GM23338 (cell line): ENCODE data around the gene COPS7B.

Experiments used
- CREB1 ChIP-seq: fragments of 250-450 bp; sonication (Bioruptor Pico); IDR thresholded peaks from 2 replicates; pipeline ENCODE4 v1.5.0; 2020; ENCODE audit warnings: low read depth, mild to moderate bottlenecking, moderate library complexity
- EZH2 ChIP-seq: fragments of 200-600 bp; sonication (generic); IDR thresholded peaks from one replicate; pipeline ENCODE4 v1.8.0; 2017; ENCODE audit warnings: antibody characterized with exemption, mild to moderate bottlenecking, low read depth; ENCODE audit not compliant: unreplicated experiment
- EZH2phosphoT487 ChIP-seq: fragments of 200-600 bp; sonication (generic); IDR thresholded peaks from one replicate; pipeline ENCODE4 v1.8.1; 2018; ENCODE audit warnings: antibody characterized with exemption; ENCODE audit not compliant: unreplicated experiment
- POLR2AphosphoS5 ChIP-seq: IDR thresholded peaks from 2 replicates; pipeline ENCODE4 v1.6.1; 2016; ENCODE audit warnings: antibody characterized with exemption, low read depth
- STAT1 ChIP-seq: IDR thresholded peaks from one replicate; pipeline ENCODE4 v1.6.1; 2016; ENCODE audit warnings: antibody characterized with exemption; ENCODE audit not compliant: unreplicated experiment
- ZNF114 ChIP-seq: fragments of 250-450 bp; sonication (Bioruptor Pico); IDR thresholded peaks from 2 replicates; pipeline ENCODE4 v1.5.0; 2020; ENCODE audit warnings: mild to moderate bottlenecking, moderate library complexity
- TF ChIP-seq, protein P1 (sequence below): IDR thresholded peaks from one replicate; pipeline ENCODE4 v1.6.1; 2018; ENCODE audit warnings: antibody characterized with exemption; ENCODE audit not compliant: unreplicated experiment
- TF ChIP-seq, protein P2 (sequence below), 2 experiments: fragments of 200-600 bp in 1 of 2; sonication (generic) in 1 of 2; conservative IDR thresholded peaks; 2 replicates each; pipeline versions ENCODE4 v1.5.1 to v1.6.1; 2016 to 2017; ENCODE audit warnings: antibody characterized with exemption in 2 of 2, low read depth in 2 of 2, mild to moderate bottlenecking in 2 of 2, moderate library complexity in 1 of 2

DNA sequence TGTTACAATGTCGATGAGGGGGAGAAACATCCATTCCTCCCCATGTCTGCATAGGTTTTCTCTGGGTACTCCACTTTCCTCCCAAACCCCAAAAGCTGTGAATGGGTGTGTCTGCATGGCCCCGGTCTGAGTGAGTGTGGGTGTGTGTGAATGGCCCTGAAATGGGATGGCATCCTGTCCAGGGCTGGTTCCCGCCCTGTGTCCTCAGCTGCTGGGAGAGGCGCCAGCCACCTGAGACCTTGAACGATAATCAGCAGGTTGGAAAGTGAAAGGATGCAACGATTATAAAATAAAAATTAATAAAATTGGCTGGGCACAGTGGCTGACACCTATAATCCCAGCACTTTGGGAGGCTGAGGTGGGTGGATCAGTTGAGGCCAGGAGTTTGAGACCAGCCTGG lies 70.7 kb downstream of the COPS7B start:
- TF ChIP-seq, protein P1, sequence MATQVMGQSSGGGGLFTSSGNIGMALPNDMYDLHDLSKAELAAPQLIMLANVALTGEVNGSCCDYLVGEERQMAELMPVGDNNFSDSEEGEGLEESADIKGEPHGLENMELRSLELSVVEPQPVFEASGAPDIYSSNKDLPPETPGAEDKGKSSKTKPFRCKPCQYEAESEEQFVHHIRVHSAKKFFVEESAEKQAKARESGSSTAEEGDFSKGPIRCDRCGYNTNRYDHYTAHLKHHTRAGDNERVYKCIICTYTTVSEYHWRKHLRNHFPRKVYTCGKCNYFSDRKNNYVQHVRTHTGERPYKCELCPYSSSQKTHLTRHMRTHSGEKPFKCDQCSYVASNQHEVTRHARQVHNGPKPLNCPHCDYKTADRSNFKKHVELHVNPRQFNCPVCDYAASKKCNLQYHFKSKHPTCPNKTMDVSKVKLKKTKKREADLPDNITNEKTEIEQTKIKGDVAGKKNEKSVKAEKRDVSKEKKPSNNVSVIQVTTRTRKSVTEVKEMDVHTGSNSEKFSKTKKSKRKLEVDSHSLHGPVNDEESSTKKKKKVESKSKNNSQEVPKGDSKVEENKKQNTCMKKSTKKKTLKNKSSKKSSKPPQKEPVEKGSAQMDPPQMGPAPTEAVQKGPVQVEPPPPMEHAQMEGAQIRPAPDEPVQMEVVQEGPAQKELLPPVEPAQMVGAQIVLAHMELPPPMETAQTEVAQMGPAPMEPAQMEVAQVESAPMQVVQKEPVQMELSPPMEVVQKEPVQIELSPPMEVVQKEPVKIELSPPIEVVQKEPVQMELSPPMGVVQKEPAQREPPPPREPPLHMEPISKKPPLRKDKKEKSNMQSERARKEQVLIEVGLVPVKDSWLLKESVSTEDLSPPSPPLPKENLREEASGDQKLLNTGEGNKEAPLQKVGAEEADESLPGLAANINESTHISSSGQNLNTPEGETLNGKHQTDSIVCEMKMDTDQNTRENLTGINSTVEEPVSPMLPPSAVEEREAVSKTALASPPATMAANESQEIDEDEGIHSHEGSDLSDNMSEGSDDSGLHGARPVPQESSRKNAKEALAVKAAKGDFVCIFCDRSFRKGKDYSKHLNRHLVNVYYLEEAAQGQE: no peak
- TF ChIP-seq, protein P2, sequence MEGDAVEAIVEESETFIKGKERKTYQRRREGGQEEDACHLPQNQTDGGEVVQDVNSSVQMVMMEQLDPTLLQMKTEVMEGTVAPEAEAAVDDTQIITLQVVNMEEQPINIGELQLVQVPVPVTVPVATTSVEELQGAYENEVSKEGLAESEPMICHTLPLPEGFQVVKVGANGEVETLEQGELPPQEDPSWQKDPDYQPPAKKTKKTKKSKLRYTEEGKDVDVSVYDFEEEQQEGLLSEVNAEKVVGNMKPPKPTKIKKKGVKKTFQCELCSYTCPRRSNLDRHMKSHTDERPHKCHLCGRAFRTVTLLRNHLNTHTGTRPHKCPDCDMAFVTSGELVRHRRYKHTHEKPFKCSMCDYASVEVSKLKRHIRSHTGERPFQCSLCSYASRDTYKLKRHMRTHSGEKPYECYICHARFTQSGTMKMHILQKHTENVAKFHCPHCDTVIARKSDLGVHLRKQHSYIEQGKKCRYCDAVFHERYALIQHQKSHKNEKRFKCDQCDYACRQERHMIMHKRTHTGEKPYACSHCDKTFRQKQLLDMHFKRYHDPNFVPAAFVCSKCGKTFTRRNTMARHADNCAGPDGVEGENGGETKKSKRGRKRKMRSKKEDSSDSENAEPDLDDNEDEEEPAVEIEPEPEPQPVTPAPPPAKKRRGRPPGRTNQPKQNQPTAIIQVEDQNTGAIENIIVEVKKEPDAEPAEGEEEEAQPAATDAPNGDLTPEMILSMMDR (conservative IDR thresholded peaks at IDR 0.05; ENCODE audit: low read depth in 2 of 2): no peak
- TF ChIP-seq POLR2AphosphoS5 (no peak), EZH2phosphoT487 (no peak), EZH2 (no peak), CREB1 (CRISPR knock-in tag) (no peak), ZNF114 (CRISPR knock-in tag) (no peak), STAT1 (no peak)
